ENCODE data around the gene SLC26A4.

GRCh38 chr7:107711301-107711700 lies 50.7 kb downstream of the SLC26A4 start:
- TF ChIP-seq CTCF (IDR thresholded peaks at IDR 0.05; ENCODE audit: borderline replicate concordance, extremely low read depth, low read length, poor library complexity, severe bottlenecking): no peak
- no peak for TF ChIP-seq EZH2 (IDR thresholded peaks at IDR 0.05; ENCODE audit: borderline replicate concordance, low read depth, low read length, severe bottlenecking)
